HUES6 (cell line): Measurements from ENCODE around the gene PALM2AKAP2.
A peak's percentile ranks its signal among the peaks of the same experiment; 100 is the strongest.

ENCODE experiments used
- H3K27ac ChIP-seq: 2 replicates; pipeline ENCODE4 v1.7.0; 2013; ENCODE audit warnings: low read depth, mild to moderate bottlenecking, low read length, inconsistent platforms
- H3K27me3 ChIP-seq: 2 replicates; pipeline ENCODE4 v1.6.1; 2013; ENCODE audit warnings: low read length; ENCODE audit not compliant: control insufficient read depth, insufficient read depth
- H3K36me3 ChIP-seq: 2 replicates; pipeline ENCODE4 v1.6.1; 2013; ENCODE audit warnings: low read length; ENCODE audit not compliant: control insufficient read depth, insufficient read depth
- H3K4me1 ChIP-seq: 2 replicates; pipeline ENCODE4 v1.6.1; 2013; ENCODE audit warnings: low read length; ENCODE audit not compliant: control insufficient read depth, insufficient read depth
- H3K4me3 ChIP-seq: 2 replicates; pipeline ENCODE4 v1.5.1; 2013; ENCODE audit warnings: low read depth, low read length
- H3K9ac ChIP-seq: one replicate; pipeline ENCODE4 v1.6.1; 2013; ENCODE audit warnings: mild to moderate bottlenecking, low read length
- H3K9me3 ChIP-seq: 2 replicates; pipeline ENCODE4 v1.6.1; 2013; ENCODE audit warnings: low read depth, low read length; ENCODE audit not compliant: control insufficient read depth, insufficient read depth

PALM2AKAP2 gene

DNA sequence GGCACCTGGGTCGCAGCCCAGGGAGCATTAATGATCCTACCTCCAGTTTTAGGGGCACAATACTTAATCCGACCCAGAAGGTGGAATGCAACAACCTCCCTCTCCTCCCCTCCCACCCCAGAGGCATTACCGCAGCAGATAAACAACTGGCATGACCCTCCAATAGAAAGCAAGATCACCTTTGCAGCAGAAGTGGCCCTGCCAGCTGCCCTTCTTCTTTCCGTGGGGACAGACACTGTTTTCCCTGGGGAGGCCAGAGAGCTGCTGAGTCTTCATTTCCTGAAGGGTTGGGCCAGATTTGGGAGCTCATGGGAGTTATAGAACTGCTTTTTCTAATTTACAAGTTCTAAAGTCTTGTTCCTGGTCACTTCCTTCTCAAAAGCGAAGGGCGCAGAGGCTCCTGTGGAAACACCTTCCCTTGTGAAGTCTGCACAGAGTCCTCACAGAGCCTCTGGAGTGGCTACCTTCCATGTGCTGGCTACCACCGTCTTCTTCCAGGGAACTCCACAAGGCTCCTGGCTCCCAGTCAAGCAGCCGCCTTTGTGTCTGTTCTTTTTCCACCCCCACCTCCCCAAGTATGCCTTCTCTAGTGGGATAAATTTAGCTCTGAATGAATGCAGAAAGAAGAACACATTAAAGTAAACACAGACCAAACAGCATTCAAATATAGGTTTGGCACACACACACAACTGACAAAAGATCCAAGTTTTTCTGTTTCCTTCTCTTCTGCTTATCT lies 8.0 kb upstream of the PALM2AKAP2 start:
- Histone ChIP-seq H3K27ac (peak overlapping the region; percentile 17; the same call in 1 of the 2 replicates), H3K4me1 (peaks cover 42% of the 10 kb centered on the region), H3K4me3 (no peak overlapping the region), H3K9me3 (no peaks in the 10 kb centered on the region), H3K27me3 (0 out of 2 replicates have a peak, but pooled peaks cover 3% of the 10 kb centered on the region), H3K36me3 (no peaks in the 10 kb centered on the region), H3K9ac (peak overlapping the region; percentile 12)

DNA sequence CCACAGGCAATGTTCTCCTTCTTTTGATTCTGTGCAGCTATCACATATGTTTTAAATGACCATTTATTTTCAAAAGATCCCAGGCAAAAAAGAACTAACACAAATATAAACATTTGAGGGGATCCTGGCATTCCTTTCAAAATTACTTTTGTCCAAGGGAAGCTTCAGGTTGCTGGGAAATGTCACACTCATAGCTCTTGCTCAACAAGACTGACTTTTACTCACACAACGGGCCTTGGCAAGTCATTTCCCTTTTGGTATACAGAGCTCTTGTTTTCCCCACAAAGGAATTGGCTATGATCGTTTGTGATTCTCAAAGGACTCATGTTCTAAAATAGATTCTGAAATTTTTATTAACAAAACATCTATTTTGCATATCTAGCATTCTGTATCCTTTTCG lies 4.5 kb upstream of the PALM2AKAP2 start:
- no peaks in the 10 kb centered on the region for H3K9me3 ChIP-seq
- H3K9ac ChIP-seq: no peak overlapping the region
- no peaks in the 10 kb centered on the region for H3K36me3 ChIP-seq
- peaks cover 29% of the 10 kb centered on the region for H3K27me3 ChIP-seq
- no peak overlapping the region for H3K4me3 ChIP-seq
- no peak overlapping the region for H3K27ac ChIP-seq
- peaks cover 27% of the 10 kb centered on the region for H3K4me1 ChIP-seq

DNA sequence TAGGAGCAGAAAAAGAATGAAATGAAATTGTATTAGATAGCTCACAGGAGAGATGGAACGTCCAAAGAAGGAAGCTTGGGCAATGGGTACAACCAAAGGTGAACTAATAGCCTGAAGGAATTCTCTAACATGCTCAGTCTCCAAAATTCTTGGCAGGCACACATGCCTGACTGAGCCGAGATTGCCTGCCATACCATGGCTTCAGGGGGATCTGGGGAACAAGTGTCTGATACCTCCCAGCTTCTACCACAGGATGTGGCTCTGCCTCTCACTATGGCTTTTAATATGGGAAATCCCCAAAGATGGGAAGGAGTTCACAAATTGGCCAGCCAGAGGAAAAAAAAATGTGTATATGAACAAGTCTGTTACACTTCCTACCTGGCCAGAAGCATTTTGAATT lies 3.6 kb upstream of the PALM2AKAP2 start:
- H3K9ac ChIP-seq: no peak overlapping the region

DNA sequence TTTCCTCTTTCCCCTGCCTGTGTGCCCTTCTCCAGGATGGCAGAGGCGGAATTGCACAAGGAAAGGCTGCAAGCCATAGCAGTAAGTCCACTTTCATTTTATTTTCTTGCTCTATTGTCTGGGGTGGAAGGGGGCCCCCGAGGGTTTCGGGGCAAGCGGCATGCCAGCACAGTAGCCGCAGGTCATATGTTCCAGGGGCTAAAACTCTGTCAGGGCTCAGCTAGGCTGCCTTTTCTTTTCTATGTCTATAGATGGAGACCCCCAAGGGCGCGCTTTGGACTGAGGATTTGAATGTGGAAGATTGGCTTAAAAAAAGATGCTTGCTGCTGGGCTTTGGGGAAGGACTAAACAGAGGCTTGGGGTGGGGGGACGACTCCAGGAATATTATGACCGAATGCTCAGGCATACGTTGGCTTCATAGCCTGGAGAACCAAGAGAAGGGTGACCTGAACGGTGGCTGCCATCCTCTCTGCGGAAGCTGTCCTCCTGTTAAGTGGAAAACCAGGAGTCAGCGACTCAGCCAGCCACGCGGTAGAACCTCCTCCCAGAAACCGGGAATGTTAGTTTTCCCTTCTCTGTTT lies 545 bp downstream of the PALM2AKAP2 start:
- Histone ChIP-seq H3K27me3 (peaks cover 44% of the 10 kb centered on the region), H3K9ac (peak overlapping the region; percentile 72), H3K9me3 (no peaks in the 10 kb centered on the region), H3K4me1 (peaks cover 6% of the 10 kb centered on the region; the same call in 1 of the 2 replicates), H3K4me3 (peak overlapping the region; percentile 75), H3K27ac (no peak overlapping the region), H3K36me3 (no peaks in the 10 kb centered on the region)

More for the DNA sequence above, 3.6 kb upstream of the PALM2AKAP2 start:
- peaks cover 18% of the 10 kb centered on the region for H3K4me1 ChIP-seq
- H3K9me3 ChIP-seq: no peaks in the 10 kb centered on the region
- no peak overlapping the region for H3K4me3 ChIP-seq
- no peak overlapping the region for H3K27ac ChIP-seq
- peaks cover 38% of the 10 kb centered on the region for H3K27me3 ChIP-seq
- no peaks in the 10 kb centered on the region for H3K36me3 ChIP-seq

DNA sequence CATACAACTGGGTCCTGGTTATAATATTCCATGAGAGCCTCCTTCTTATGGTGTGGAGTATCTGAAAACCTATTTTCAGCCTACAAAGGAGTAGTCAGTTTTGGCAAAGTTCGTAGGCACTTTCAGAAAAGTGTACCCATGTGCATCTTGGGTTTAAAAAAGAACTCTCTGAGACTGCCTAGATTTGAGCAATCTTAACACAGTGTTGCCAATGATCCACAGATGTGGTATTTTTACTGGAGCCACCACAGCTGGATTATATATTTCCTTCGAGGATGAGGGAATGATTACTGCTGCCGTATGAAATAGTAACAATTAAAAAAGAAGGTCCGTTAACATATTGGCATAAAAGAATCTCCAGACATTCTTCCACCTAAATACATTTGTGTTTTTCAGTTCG lies 1.1 kb downstream of the PALM2AKAP2 start:
- Histone ChIP-seq H3K9me3 (no peaks in the 10 kb centered on the region), H3K4me1 (peaks cover 6% of the 10 kb centered on the region; the same call in 1 of the 2 replicates), H3K9ac (no peak overlapping the region), H3K4me3 (peak overlapping the region; percentile 75), H3K27ac (no peak overlapping the region), H3K36me3 (no peaks in the 10 kb centered on the region), H3K27me3 (peaks cover 44% of the 10 kb centered on the region)

DNA sequence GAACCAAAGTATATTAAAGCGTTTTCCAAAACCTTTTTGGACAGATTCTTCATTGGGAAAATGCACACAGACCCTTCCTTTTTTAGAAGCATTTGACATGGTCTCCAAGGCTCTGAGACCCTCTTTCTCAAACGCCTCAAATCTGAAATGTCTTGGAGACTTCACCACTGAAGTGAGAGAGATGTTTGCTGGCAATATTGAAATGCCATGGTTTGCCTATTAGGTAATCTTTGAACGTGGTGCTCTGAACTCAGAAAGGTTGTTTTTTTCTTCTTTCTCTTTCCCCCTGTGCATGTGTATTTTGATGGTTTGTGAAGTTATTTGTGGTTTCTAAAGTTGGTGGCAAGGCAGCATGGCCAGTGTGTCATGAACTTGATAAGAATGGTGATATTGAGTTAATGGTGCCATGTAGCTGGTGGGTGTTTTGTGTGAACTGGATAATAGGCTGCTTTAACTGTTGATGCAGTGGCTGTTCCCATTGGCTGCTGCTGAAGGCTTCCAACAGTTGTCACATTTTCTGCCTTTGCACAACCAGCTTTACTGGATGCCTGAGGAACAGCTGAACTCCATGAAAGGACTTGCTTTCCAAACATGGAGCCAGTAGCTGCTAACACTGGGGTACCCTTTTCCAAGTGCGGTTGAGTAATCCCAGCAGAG lies 1.7 kb downstream of the PALM2AKAP2 start:
- Histone ChIP-seq H3K9ac (no peak overlapping the region), H3K36me3 (no peaks in the 10 kb centered on the region), H3K4me1 (peaks cover 6% of the 10 kb centered on the region; the same call in 1 of the 2 replicates), H3K9me3 (no peaks in the 10 kb centered on the region), H3K27ac (no peak overlapping the region), H3K27me3 (peaks cover 44% of the 10 kb centered on the region), H3K4me3 (peak overlapping the region; percentile 75; the same call in 1 of the 2 replicates)

DNA sequence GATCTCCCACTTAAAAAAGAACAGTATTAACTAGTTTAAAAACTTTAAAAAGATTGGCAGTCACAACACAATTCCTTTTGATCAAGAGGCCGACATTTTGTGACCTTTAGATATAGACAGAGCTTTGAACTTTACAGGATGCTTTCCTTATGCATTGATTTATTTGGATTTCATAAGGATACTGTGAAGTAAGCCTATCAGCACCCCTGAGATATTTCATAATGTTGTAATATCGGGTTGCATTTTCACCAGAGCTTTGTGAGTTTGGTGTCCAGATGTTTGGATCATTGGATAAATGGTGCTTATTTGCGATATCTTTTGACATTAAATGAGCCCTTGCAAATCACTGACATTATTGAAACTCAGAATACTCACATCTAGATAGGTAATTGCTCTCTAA lies 7.7 kb downstream of the PALM2AKAP2 start:
- H3K36me3 ChIP-seq: no peaks in the 10 kb centered on the region
- H3K27ac ChIP-seq: no peak overlapping the region
- no peak overlapping the region for H3K9ac ChIP-seq
- no peaks in the 10 kb centered on the region for H3K27me3 ChIP-seq
- no peak overlapping the region for H3K4me3 ChIP-seq
- H3K4me1 ChIP-seq: no peaks in the 10 kb centered on the region; the same call in 1 of the 2 replicates
- H3K9me3 ChIP-seq: no peaks in the 10 kb centered on the region

DNA sequence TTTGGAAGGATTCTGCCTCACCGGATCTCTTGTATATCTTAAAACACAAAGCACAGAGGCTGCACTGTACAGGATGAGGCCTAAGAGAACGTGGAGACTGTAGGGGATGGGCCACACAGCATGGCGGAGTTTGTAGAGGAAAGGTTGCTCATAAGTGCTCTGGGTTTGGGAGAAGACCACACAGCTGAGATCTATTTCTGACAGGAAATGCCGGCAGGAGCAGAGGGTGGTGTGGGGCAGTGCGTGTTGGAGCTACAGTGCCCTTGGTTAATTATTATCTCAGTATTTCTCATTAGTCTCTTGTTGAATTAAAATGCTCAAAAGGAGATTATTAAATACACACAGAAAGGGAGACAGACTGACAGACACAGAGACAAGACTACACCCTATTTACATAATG lies 9.6 kb downstream of the PALM2AKAP2 start:
- no peak overlapping the region for H3K27ac ChIP-seq
- H3K9ac ChIP-seq: no peak overlapping the region
- no peaks in the 10 kb centered on the region; the same call in 1 of the 2 replicates for H3K4me1 ChIP-seq
- no peaks in the 10 kb centered on the region for H3K27me3 ChIP-seq
- no peaks in the 10 kb centered on the region for H3K36me3 ChIP-seq
- H3K9me3 ChIP-seq: no peaks in the 10 kb centered on the region
- no peak overlapping the region for H3K4me3 ChIP-seq

DNA sequence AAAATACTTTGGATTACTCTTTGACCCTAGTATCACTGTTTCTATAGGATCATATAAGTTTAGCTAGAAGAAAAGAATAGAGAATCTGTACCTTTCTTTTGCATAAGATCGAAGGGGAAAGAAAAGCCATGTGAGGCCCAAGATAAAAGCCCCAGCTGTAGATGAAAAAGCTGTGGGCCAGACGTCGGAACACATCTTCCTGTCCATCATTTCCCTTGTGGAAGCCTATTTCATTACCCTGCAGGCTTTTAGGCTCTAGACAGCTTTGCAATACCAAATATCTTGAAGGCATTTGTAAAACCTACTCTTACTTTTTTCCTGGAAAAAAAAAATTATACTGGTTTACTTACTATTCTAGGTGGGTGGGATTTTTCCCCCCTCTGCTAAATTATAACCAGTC lies 10.0 kb downstream of the PALM2AKAP2 start:
- Histone ChIP-seq H3K27ac (no peak overlapping the region), H3K4me3 (no peak overlapping the region), H3K9ac (no peak overlapping the region), H3K4me1 (no peaks in the 10 kb centered on the region; the same call in 1 of the 2 replicates), H3K9me3 (no peaks in the 10 kb centered on the region), H3K36me3 (no peaks in the 10 kb centered on the region), H3K27me3 (no peaks in the 10 kb centered on the region)

DNA sequence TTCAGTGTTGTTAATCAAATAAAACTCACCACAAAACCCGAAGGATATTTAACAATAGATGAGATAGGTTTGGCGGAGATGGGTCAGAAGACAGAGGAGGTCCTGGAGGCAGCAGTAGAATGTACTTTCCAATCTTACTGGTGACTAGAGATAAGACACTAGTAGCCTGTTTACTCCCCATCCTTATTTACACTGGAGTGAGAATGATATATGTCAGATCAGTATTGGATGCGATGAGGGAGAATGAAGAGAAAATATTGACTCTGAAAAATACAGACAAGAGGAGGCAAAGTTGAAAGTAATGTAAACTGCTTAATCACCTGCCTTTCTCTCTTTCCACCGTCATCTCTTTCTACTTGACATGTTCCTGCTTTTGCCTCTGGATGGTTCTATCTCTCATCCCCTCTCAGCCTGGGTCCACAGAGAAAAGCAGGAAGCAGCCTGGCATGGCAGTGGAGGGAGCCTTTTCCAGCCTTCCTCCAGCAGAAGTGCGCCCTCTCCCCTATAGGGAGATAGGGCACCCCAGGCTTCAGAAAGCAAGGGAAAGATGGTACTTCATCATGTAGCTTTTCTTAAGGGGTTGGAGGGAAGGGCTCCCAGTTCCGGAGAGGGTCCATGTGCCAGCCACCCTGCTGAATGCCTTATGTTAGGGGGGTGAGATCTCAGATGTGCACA lies 11.1 kb downstream of the PALM2AKAP2 start:
- Histone ChIP-seq H3K9me3 (no peaks in the 10 kb centered on the region), H3K27ac (no peak overlapping the region), H3K27me3 (no peaks in the 10 kb centered on the region), H3K9ac (no peak overlapping the region), H3K4me1 (no peaks in the 10 kb centered on the region; the same call in 1 of the 2 replicates), H3K4me3 (no peak overlapping the region), H3K36me3 (no peaks in the 10 kb centered on the region)
